Ammon's horn (tissue), 1 donor: Measurements from ENCODE around the gene IL6R.
"Not testable (repeated sequence)": the region's sequence is repeated elsewhere in the genome, so short reads cannot be mapped to it uniquely, and the experiment has no call there.

Experiments used
- DNase-seq: peaks from one replicate; pipeline ENCODE4 v3.0.0-alpha.2; 2016; ENCODE audit warnings: low spot score

The IL6R gene

GRCh38 chr1:154404984-154405746 lies at the start of gene IL6R:
Gene IL6R (plus strand): TSS chr1:154405343. CDS start chr1:154405630, 287 bp downstream.
- DNase-seq, result peak; percentile 84

GRCh38 chr1:154358519-154358918 lies 46.6 kb upstream of the IL6R start:
- no peak for DNase-seq

- DNase-seq, result no peak
These were observed 44.9 kb upstream of the IL6R start for GRCh38 chr1:154360288-154360687.

GRCh38 chr1:154360881-154361280 lies 44.3 kb upstream of the IL6R start:
- DNase-seq, result not testable (repeated sequence)

- DNase-seq, result no peak
These were observed 43.8 kb upstream of the IL6R start for GRCh38 chr1:154361357-154361756.

- DNase-seq, result no peak
These were observed 33.7 kb upstream of the IL6R start for GRCh38 chr1:154371436-154371835.

- DNase-seq, result not testable (repeated sequence)
These were observed 31.3 kb upstream of the IL6R start for GRCh38 chr1:154373777-154374357.

- DNase-seq, result no peak
These were observed 25.8 kb upstream of the IL6R start for GRCh38 chr1:154379301-154379700.

GRCh38 chr1:154384650-154385489 lies 20.3 kb upstream of the IL6R start:
- no peak for DNase-seq

GRCh38 chr1:154386643-154387352 lies 18.3 kb upstream of the IL6R start:
- no peak for DNase-seq

GRCh38 chr1:154391086-154391770 lies 13.9 kb upstream of the IL6R start:
- DNase-seq, result no peak

- no peak for DNase-seq
These were observed 7.0 kb upstream of the IL6R start for GRCh38 chr1:154398141-154398540.

GRCh38 chr1:154398678-154399077 lies 6.5 kb upstream of the IL6R start:
- no peak for DNase-seq

GRCh38 chr1:154400381-154400801 lies 4.8 kb upstream of the IL6R start:
- DNase-seq, result no peak

GRCh38 chr1:154402409-154402921 lies 2.7 kb upstream of the IL6R start:
- DNase-seq, result no peak

GRCh38 chr1:154403261-154403943 lies 1.7 kb upstream of the IL6R start:
- DNase-seq, result no peak

GRCh38 chr1:154403983-154404382 lies 1.2 kb upstream of the IL6R start:
- DNase-seq, result no peak

GRCh38 chr1:154404511-154404931 lies 622 bp upstream of the IL6R start:
- no peak for DNase-seq

GRCh38 chr1:154405747-154406571 lies 816 bp downstream of the IL6R start:
- peak; percentile 74 for DNase-seq

- DNase-seq, result no peak
These were observed 1.4 kb downstream of the IL6R start for GRCh38 chr1:154406572-154406879.
